Lower lobe of right lung (tissue), 2 donors: ENCODE data around the gene RNU2-1. TPM values are rescaled to one million over a fixed set of nuclear protein-coding genes. Genes with fewer than 3 reads are reported as not detected.

Experiments
- ATAC-seq, 2 donors: fragments of 200-7000 bp; cut with Tn5 transposase; one replicate each; pipeline ENCODE4 v1.9.1; 2020 to 2022; ENCODE audit warnings: mild to moderate bottlenecking in 2 of 2, moderate library complexity in 2 of 2
- DNase-seq: peaks from one replicate; pipeline ENCODE4 v3.0.0-alpha.2; 2020
- H3K27ac ChIP-seq: fragments of 200-600 bp; one replicate; pipeline ENCODE4 v1.8.0; 2022
- H3K27me3 ChIP-seq: fragments of 200-600 bp; one replicate; pipeline ENCODE4 v1.8.0; 2022; ENCODE audit warnings: low read depth
- H3K36me3 ChIP-seq: fragments of 200-600 bp; one replicate; pipeline ENCODE4 v1.8.0; 2022; ENCODE audit warnings: mild to moderate bottlenecking
- H3K4me1 ChIP-seq: fragments of 200-600 bp; one replicate; pipeline ENCODE4 v1.8.0; 2022
- H3K4me3 ChIP-seq: fragments of 200-600 bp; one replicate; pipeline ENCODE4 v1.8.0; 2022; ENCODE audit warnings: mild to moderate bottlenecking
- H3K9me3 ChIP-seq: fragments of 200-600 bp; one replicate; pipeline ENCODE4 v1.8.0; 2022
- intact Hi-C: fragments of 100-400 bp; cut with DNase I; formaldehyde crosslinking; loops from one replicate; pipeline ENCODE4 v1.11.0; 2022
- total RNA-seq: library from RNA; stranded (reverse); fragmentation: NEBNext Ultra II Directional; extraction: Animal tissue kit (Norgen Biotek cat#: 25700); gene quantifications from one replicate; pipeline ENCODE4 v1.2.1, GENCODE V29; 2021
- TF ChIP-seq, protein P1 (sequence below): fragments of 200-600 bp; IDR thresholded peaks from one replicate; pipeline ENCODE4 v1.8.0; 2022; ENCODE audit warnings: antibody characterized with exemption, mild to moderate bottlenecking
- donor health status: DM: no; HTN: yes; CAD: no; lungs with severe emphysema.

RNU2-1 gene
- total RNA-seq, 1 donor from 2014 or later, result 8,279 TPM

DNA sequence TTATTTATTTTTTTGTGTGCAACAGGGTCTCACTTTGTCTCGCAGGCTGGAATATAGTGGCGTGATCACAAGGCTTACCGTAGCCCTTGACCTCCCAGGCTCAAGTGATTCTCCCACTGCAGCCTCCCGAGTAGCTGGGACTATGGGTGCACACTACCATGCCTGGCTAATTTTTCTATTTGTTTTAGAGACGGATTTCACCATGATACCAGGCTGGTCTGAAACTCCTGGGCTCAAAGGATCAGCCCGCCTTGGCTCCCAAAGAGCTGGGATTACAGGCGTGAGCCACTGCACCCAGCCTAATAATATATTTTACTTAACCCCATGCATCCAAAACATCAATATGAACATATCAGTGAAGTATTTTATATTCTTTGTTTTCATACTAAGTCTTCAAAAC is 7.4 kb downstream of the RNU2-1 start:
- no peaks in the 10 kb centered on the region for H3K27me3 ChIP-seq
- DNase-seq (no peak), ATAC-seq (no peak)
- H3K4me3 ChIP-seq, result no peak overlapping the region
- no peak overlapping the region for H3K27ac ChIP-seq
- H3K4me1 ChIP-seq, result no peaks in the 10 kb centered on the region
- TF ChIP-seq, protein P1, sequence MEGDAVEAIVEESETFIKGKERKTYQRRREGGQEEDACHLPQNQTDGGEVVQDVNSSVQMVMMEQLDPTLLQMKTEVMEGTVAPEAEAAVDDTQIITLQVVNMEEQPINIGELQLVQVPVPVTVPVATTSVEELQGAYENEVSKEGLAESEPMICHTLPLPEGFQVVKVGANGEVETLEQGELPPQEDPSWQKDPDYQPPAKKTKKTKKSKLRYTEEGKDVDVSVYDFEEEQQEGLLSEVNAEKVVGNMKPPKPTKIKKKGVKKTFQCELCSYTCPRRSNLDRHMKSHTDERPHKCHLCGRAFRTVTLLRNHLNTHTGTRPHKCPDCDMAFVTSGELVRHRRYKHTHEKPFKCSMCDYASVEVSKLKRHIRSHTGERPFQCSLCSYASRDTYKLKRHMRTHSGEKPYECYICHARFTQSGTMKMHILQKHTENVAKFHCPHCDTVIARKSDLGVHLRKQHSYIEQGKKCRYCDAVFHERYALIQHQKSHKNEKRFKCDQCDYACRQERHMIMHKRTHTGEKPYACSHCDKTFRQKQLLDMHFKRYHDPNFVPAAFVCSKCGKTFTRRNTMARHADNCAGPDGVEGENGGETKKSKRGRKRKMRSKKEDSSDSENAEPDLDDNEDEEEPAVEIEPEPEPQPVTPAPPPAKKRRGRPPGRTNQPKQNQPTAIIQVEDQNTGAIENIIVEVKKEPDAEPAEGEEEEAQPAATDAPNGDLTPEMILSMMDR, result no peak
- intact Hi-C loops, result no loop called here
- H3K36me3 ChIP-seq, result peaks cover 19% of the 10 kb centered on the region
- H3K9me3 ChIP-seq, result no peaks in the 10 kb centered on the region

DNA sequence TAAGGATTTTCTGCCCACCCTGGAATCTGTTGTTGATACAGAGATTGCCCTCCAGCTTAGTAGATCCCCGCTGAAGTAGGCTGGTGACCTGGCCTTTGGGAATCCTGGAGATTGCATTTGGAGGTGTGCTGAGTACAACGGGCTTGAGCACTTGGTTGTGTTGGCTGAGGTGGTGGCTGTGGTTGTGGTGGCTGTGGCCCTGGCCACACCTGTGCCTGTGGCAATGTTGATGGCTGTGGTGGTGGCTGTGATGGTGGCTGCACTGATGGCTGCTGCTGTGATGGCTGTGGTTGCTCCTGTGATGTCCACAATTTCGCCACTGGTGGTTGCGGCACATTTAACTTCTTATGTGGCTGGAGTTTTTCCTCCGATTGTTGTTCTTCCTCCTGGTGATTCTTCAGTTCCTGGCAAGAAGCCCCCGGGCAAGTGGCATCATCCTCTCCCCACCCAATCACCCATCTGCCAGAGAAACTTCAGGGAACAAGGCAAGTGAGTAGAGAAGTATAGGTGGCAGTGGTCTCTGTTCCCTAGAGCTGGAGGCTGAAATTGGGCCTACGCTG is 9.6 kb downstream of the RNU2-1 start:
- Histone ChIP-seq H3K36me3 (peaks cover 19% of the 10 kb centered on the region), H3K4me1 (peaks cover under 1% of the 10 kb centered on the region), H3K27me3 (no peaks in the 10 kb centered on the region), H3K4me3 (no peak overlapping the region), H3K27ac (no peak overlapping the region), H3K9me3 (no peaks in the 10 kb centered on the region)
- ATAC-seq, result no peak
- TF ChIP-seq, protein P1, result no peak
- intact Hi-C loops, result no loop called here
- DNase-seq, result no peak

DNA sequence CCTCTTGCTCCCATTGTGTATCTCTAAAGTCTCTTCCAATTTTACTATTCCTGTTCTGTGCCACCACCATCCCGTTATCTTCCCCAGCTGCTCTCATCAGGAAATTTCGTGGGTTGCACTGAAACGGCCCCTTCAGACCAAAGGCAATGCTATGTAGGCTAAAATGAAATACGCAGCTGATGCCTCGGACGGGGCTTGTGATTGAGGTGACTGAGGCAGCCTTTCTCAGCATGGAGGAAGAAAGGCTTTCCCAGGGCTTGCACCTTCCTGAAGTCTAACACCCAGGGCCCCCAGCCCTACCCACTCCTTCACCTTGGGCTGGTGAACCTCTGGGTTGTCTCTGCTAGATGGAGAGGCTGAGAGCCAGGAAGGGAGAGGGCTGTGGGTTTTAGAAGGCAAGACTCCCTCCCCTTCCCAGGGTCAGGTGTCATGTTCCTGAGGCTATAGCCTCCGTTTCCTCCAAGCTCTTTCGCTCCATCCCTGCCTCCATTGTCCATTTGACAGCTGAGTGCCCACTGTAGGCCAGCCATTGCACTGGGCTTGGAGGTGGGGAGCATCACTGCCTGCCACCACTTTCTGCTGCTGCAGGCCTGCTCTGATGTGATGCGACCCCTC is 13.2 kb downstream of the RNU2-1 start:
- ATAC-seq (no peak), DNase-seq (no peak)
- H3K36me3 ChIP-seq, result peaks cover 34% of the 10 kb centered on the region
- H3K4me1 ChIP-seq, result peaks cover 5% of the 10 kb centered on the region
- H3K4me3 ChIP-seq, result no peak overlapping the region
- no peaks in the 10 kb centered on the region for H3K9me3 ChIP-seq
- intact Hi-C loops, result no loop called here
- TF ChIP-seq, protein P1, result no peak
- H3K27me3 ChIP-seq, result no peaks in the 10 kb centered on the region
- no peak overlapping the region for H3K27ac ChIP-seq

DNA sequence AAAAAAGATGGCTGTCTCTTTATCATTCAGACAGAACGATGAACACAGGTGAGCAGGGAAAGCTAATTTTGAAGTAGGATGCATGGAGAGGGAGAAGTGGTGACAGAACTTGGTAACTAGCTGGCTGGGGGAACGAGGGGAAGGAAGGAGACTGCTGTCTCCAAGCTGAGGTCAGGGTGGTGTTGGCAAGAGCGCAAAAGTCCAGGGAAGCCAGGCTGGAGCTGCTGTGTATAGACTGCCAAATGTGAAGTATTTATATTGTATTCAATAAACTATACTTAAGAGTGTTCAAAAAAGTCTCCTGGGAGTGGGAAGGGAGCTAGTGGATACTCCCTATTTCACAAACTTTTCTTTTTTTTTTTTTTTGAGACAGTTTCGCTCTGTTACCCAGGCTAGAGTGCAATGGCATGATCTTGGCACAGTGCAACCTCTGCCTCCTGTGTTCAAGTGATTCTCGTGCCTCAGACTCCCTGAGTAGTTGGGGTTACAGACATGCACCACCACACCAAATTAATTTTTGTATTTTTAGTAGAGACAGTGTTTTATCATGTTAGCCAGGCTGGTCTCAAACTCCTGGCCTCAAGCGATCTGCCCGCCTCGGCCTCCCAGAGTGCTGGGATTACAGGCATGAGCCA is 13.9 kb downstream of the RNU2-1 start:
- H3K27me3 ChIP-seq, result no peaks in the 10 kb centered on the region
- H3K9me3 ChIP-seq, result no peaks in the 10 kb centered on the region
- TF ChIP-seq, protein P1, result no peak
- ATAC-seq (peak in 1 of 2 donors; percentile 62), DNase-seq (no peak)
- H3K4me3 ChIP-seq, result no peak overlapping the region
- H3K36me3 ChIP-seq, result peaks cover 40% of the 10 kb centered on the region
- intact Hi-C loops, result no loop called here
- no peak overlapping the region for H3K27ac ChIP-seq
- peaks cover 5% of the 10 kb centered on the region for H3K4me1 ChIP-seq

DNA sequence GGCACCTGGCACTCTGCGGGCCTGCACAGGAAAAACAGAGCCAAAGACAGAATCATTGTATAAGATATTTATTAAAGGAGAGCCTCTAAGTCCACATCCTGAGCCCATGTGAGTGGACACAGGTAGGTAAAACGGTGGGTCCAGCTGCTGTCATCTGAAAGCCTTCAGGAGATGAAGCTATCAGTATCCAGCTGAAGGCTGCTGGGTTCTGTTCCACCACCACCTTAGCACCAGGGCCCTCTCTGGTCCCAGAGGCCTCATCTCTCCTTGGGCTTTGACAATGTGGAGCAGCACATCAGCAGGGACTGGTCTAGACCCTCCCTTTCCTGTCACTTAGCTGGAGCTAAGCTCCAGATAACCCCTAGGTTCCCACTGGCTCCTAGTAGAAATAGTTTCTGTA is 14.8 kb downstream of the RNU2-1 start:
- Histone ChIP-seq H3K9me3 (no peaks in the 10 kb centered on the region), H3K4me1 (peaks cover 5% of the 10 kb centered on the region), H3K36me3 (peaks cover 45% of the 10 kb centered on the region), H3K27me3 (no peaks in the 10 kb centered on the region), H3K4me3 (no peak overlapping the region), H3K27ac (no peak overlapping the region)
- ATAC-seq (no peak), DNase-seq (no peak)
- TF ChIP-seq, protein P1, result no peak
- intact Hi-C loops, result no loop called here
